Lung (tissue), 12 donors: Measurements from ENCODE around the gene CHST1. TPM values are rescaled to one million over a fixed set of nuclear protein-coding genes. Genes with fewer than 3 reads are reported as not detected.

ENCODE experiments used
- ATAC-seq: fragments of 200-7000 bp; cut with Tn5 transposase; one replicate; pipeline ENCODE4 v1.9.1; 2020; ENCODE audit warnings: moderate number of reproducible peaks; ENCODE audit not compliant: insufficient read depth, low FRiP score
- DNase-seq, 3 donors: peaks; one replicate each; pipeline ENCODE4 v3.0.0-alpha.2; 2013 to 2017
- H3K27ac ChIP-seq, 2 donors: one replicate each; pipeline ENCODE4 v1.5.1; 2013; ENCODE audit warnings: mild to moderate bottlenecking in 2 of 2, moderate library complexity in 2 of 2, control low read depth in 1 of 2, inconsistent platforms in 1 of 2, low read depth in 1 of 2, low read length in 1 of 2
- H3K27me3 ChIP-seq, 3 donors: one replicate each; pipeline ENCODE4 v1.5.1; 2013; ENCODE audit warnings: low read length in 2 of 3; ENCODE audit not compliant: control insufficient read depth in 3 of 3, insufficient read depth in 3 of 3
- H3K36me3 ChIP-seq, 4 donors: one replicate each; pipeline ENCODE4 v1.5.1; 2013; ENCODE audit warnings: low read length in 4 of 4, mild to moderate bottlenecking in 1 of 4, moderate library complexity in 1 of 4; ENCODE audit not compliant: control insufficient read depth in 4 of 4, insufficient read depth in 4 of 4
- H3K4me1 ChIP-seq, 5 donors: one replicate each; pipeline ENCODE4 v1.5.1; 2013; ENCODE audit warnings: low read length in 5 of 5, mild to moderate bottlenecking in 2 of 5, moderate library complexity in 1 of 5; ENCODE audit not compliant: control insufficient read depth in 5 of 5, insufficient read depth in 5 of 5
- H3K4me3 ChIP-seq: one replicate; pipeline ENCODE4 v1.5.1; 2013; ENCODE audit warnings: mild to moderate bottlenecking, control low read depth, moderate library complexity
- H3K9ac ChIP-seq, 2 donors: one replicate each; pipeline ENCODE4 v1.5.1; 2013; ENCODE audit warnings: low read length in 2 of 2, control low read depth in 1 of 2; ENCODE audit not compliant: insufficient read depth in 1 of 2
- H3K9me3 ChIP-seq, 4 donors: one replicate each; pipeline ENCODE4 v1.5.1; 2013; ENCODE audit warnings: low read length in 3 of 4, mild to moderate bottlenecking in 1 of 4, moderate library complexity in 1 of 4; ENCODE audit not compliant: control insufficient read depth in 4 of 4, insufficient read depth in 3 of 4
- CTCF ChIP-seq: IDR thresholded peaks from 2 replicates; pipeline ENCODE4 v1.5.1; 2012; ENCODE audit warnings: mild to moderate bottlenecking; ENCODE audit errors: control extremely low read depth, extremely low read depth
- WGBS, 2 donors: extraction: QIAGEN DNeasy Blood & Tissue Kit; methylation state at CpG; one replicate each; pipeline ENCODE4 v1.1.7; 2013; 5-methylcytosine and 5-hydroxymethylcytosine counted together
- polyA plus RNA-seq, 2 donors: library from polyadenylated mRNA; stranded (reverse); fragments of 200-250 nt; gene quantifications; one replicate each; pipeline ENCODE4 v1.2.1, GENCODE V29; 2013
- total RNA-seq, 2 donors: library from RNA; depleted of rRNA in 1 of 2; stranded (reverse); fragments of >200 nt in 1 of 2; gene quantifications; one replicate each; pipeline ENCODE4 v1.2.1, GENCODE V29; 2014 to 2021
- donor health status: control.
- donor health status: control.
- donor health status: Bipolar disorder and iron deficiency.
- donor health status: healthy.
- donor health status: DM: yes; HTN: yes; CAD: no.

The CHST1 gene
- total and polyA plus RNA-seq, 4 donors = 1.7 to 2.4 (median 1.9) TPM

GRCh38 chr11:45624095-45624494 lies 41.3 kb downstream of the CHST1 start:
- ATAC-seq (no peak), DNase-seq (no peak)
- H3K36me3 ChIP-seq = no peaks in the 10 kb centered on the region
- H3K27me3 ChIP-seq = no peaks in the 10 kb centered on the region
- 87 to 96% methylated on average over 2 of the region's 2 CpGs for WGBS, 2 donors
- H3K4me3 ChIP-seq = no peak overlapping the region
- peaks cover 0 to 27% (median 4%) of the 10 kb centered on the region in 4 donors for H3K9me3 ChIP-seq
- no peaks in the 10 kb centered on the region for H3K4me1 ChIP-seq
- no peak for TF ChIP-seq CTCF
- H3K27ac ChIP-seq = no peak overlapping the region
- no peak overlapping the region for H3K9ac ChIP-seq

GRCh38 chr11:45622861-45623260 lies 42.6 kb downstream of the CHST1 start:
- no peak for DNase-seq
- TF ChIP-seq CTCF = no peak
- Histone ChIP-seq H3K4me1 (no peaks in the 10 kb centered on the region), H3K9me3 (peaks cover 0 to 28% (median 4%) of the 10 kb centered on the region in 4 donors), H3K4me3 (no peak overlapping the region), H3K27ac (no peak overlapping the region), H3K36me3 (no peaks in the 10 kb centered on the region), H3K9ac (no peak overlapping the region), H3K27me3 (no peaks in the 10 kb centered on the region)
- ATAC-seq = no peak
- WGBS, 2 donors = 58 to 69% methylated on average over 2 of the region's 2 CpGs

- Histone ChIP-seq H3K27me3 (no peaks in the 10 kb centered on the region), H3K27ac (no peak overlapping the region), H3K9ac (no peak overlapping the region), H3K9me3 (peaks cover 0 to 23% (median 4%) of the 10 kb centered on the region in 4 donors), H3K4me1 (peaks cover 0 to 4% (median 0%) of the 10 kb centered on the region in 5 donors), H3K36me3 (no peaks in the 10 kb centered on the region), H3K4me3 (no peak overlapping the region)
- DNase-seq (no peak), ATAC-seq (no peak)
- TF ChIP-seq CTCF = no peak
- WGBS, 2 donors = 86 to 95% methylated on average over 2 of the region's 2 CpGs
These were observed 43.1 kb downstream of the CHST1 start for GRCh38 chr11:45622283-45622682.

- WGBS, 2 donors = 71 to 75% methylated on average over 1 of the region's 1 CpG
- no peak for DNase-seq
- Histone ChIP-seq H3K36me3 (no peaks in the 10 kb centered on the region), H3K4me1 (peaks cover 0 to 6% (median 0%) of the 10 kb centered on the region in 5 donors), H3K27me3 (no peaks in the 10 kb centered on the region), H3K9ac (no peak overlapping the region), H3K9me3 (peaks cover 0 to 26% (median 4%) of the 10 kb centered on the region in 4 donors), H3K27ac (no peak overlapping the region), H3K4me3 (no peak overlapping the region)
- ATAC-seq = no peak
- no peak for TF ChIP-seq CTCF
These were observed 43.8 kb downstream of the CHST1 start for GRCh38 chr11:45621588-45621987.
